OCI-LY1 (cell line): ENCODE data around the gene ATP5F1D.

Experiments
- EZH2 ChIP-seq: fragments of 200-600 bp; sonication (generic), shearing (Covaris generic); IDR thresholded peaks from 2 replicates; pipeline ENCODE4 v1.8.0; 2017; ENCODE audit warnings: borderline replicate concordance, mixed run types, mild to moderate bottlenecking, antibody characterized with exemption, low read length, moderate library complexity, mixed read lengths
- TF ChIP-seq, protein P1 (sequence below): fragments of 200-600 bp; sonication (generic), shearing (Covaris generic); IDR thresholded peaks from 2 replicates; pipeline ENCODE4 v1.5.1; 2017; ENCODE audit warnings: mild to moderate bottlenecking, antibody characterized with exemption, low read length, moderate library complexity, mixed read lengths

DNA sequence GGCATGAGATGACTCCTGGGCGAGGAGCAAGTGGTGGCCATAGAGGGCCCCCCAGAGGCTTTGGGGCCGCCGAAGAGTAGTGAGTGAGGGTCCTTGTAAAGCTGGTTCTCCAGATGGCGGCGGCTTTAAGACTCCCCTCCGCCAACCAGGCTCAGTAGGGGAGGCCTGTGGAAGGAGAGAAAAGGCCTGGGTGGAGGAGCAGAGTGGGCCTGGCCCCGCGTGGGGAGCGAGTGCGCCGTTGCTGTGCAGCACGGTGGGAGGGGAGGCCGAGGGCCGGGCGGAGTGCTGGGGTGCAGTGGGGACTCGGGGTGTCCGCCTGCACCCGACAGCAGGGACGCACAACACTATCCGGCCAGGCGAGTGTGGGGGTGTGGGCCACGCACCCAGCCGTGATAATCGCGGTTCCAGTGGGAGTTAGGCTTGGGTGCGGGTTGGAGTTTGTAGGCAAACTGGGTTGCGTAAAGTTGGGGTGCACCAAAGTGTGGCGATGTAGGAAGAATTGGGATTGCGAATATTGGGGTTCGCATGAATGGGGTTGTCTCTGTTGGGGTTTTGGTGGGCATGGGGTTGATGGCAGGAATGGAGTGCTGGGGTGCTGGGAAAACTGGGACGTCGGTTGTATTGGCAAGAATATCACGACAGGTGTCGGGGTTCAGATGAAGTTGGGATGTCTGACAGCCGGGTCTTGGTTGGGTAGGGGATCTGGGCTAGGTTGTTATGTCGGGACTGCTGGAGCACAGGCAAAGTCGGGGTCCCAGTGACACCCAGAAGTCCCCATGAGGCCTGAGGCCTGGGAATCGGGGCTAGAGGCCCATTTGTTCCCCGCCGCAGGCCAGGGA, 26.9 kb downstream of the ATP5F1D start:
- TF ChIP-seq, protein P1, sequence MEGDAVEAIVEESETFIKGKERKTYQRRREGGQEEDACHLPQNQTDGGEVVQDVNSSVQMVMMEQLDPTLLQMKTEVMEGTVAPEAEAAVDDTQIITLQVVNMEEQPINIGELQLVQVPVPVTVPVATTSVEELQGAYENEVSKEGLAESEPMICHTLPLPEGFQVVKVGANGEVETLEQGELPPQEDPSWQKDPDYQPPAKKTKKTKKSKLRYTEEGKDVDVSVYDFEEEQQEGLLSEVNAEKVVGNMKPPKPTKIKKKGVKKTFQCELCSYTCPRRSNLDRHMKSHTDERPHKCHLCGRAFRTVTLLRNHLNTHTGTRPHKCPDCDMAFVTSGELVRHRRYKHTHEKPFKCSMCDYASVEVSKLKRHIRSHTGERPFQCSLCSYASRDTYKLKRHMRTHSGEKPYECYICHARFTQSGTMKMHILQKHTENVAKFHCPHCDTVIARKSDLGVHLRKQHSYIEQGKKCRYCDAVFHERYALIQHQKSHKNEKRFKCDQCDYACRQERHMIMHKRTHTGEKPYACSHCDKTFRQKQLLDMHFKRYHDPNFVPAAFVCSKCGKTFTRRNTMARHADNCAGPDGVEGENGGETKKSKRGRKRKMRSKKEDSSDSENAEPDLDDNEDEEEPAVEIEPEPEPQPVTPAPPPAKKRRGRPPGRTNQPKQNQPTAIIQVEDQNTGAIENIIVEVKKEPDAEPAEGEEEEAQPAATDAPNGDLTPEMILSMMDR = no peak; the same call in 1 of the 2 replicates
- TF ChIP-seq EZH2 = no peak
